Left ventricle myocardium inferior (tissue), 1 donor: Measurements from ENCODE around the gene TTC12. TPM values are rescaled to one million over a fixed set of nuclear protein-coding genes. Genes with fewer than 3 reads are reported as not detected.

Experiments
- DNase-seq: peaks from one replicate; pipeline ENCODE4 v3.0.0-alpha.2; 2020
- H3K27ac ChIP-seq: fragments of 200-600 bp; replicated peaks from 2 replicates; pipeline ENCODE4 v1.8.0; 2021
- H3K27me3 ChIP-seq: fragments of 200-600 bp; 2 replicates; pipeline ENCODE4 v1.8.0; 2021; ENCODE audit warnings: low read depth
- H3K36me3 ChIP-seq: fragments of 200-600 bp; 2 replicates; pipeline ENCODE4 v1.8.0; 2021
- H3K4me1 ChIP-seq: fragments of 200-600 bp; 2 replicates; pipeline ENCODE4 v1.8.0; 2021
- H3K4me3 ChIP-seq: fragments of 200-600 bp; 2 replicates; pipeline ENCODE4 v1.8.0; 2021; ENCODE audit warnings: mild to moderate bottlenecking, moderate library complexity
- H3K9me3 ChIP-seq: fragments of 200-600 bp; replicated peaks from 2 replicates; pipeline ENCODE4 v1.8.0; 2021
- CTCF ChIP-seq: fragments of 200-600 bp; IDR thresholded peaks from 2 replicates; pipeline ENCODE4 v1.8.0; 2021; ENCODE audit warnings: antibody characterized with exemption, mild to moderate bottlenecking, borderline replicate concordance
- intact Hi-C: fragments of 100-400 bp; cut with micrococcal nuclease; formaldehyde crosslinking; loops from one replicate; pipeline ENCODE4 v1.11.0; 2022
- total RNA-seq: library from RNA; stranded (reverse); fragmentation: NEBNext Ultra II Directional; extraction: Animal tissue kit (Norgen Biotek cat#: 25700); gene quantifications from one replicate; pipeline ENCODE4 v1.2.1, GENCODE V29; 2021
- donor health status: DM: no; HTN: yes; CAD: no; lungs with severe emphysema.

TTC12 gene
- total RNA-seq, 1 donor from 2014 or later: 5.5 TPM

- intact Hi-C loops: no loop called here
- TF ChIP-seq CTCF: no peak
- DNase-seq: no peak
- H3K4me3 ChIP-seq: no peak overlapping the region
- no peaks in the 10 kb centered on the region for H3K4me1 ChIP-seq
- H3K27ac ChIP-seq: no peak overlapping the region
- H3K36me3 ChIP-seq: no peaks in the 10 kb centered on the region
- H3K27me3 ChIP-seq: peaks cover 15% of the 10 kb centered on the region
- no peaks in the 10 kb centered on the region for H3K9me3 ChIP-seq
These were observed 93.8 kb downstream of the TTC12 start for GRCh38 chr11:113408206-113408605.

- Histone ChIP-seq H3K36me3 (no peaks in the 10 kb centered on the region), H3K27me3 (peaks cover 15% of the 10 kb centered on the region), H3K27ac (no peak overlapping the region), H3K4me1 (no peaks in the 10 kb centered on the region), H3K9me3 (no peaks in the 10 kb centered on the region), H3K4me3 (no peak overlapping the region)
- TF ChIP-seq CTCF: no peak
- DNase-seq: no peak
- intact Hi-C loops: no loop called here
These were observed 94.5 kb downstream of the TTC12 start for GRCh38 chr11:113408887-113409286.

DNA sequence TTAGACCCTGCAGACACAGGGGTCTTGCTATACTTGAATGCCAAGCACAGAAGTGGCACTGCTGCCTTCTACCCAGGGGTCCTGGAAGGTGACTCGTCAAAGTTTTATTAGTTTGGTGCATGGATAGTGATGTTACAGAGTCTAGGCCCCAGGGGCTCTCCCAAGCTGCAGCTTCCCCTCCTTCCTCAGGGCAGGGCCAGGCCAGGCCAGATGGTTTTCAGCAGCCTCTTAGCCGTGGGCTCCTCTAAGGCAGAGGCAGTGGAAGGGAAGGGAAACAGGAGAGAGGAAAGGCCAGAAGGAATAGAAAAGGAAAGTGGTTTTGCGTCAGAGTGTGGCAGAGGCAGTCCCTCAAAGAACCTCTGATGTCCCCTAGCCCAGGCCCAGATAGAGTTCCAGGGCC lies 95.1 kb downstream of the TTC12 start:
- no peak for TF ChIP-seq CTCF
- intact Hi-C loops: no loop called here
- DNase-seq: no peak
- Histone ChIP-seq H3K36me3 (no peaks in the 10 kb centered on the region), H3K27ac (no peak overlapping the region), H3K4me3 (no peak overlapping the region), H3K9me3 (no peaks in the 10 kb centered on the region), H3K27me3 (peaks cover 20% of the 10 kb centered on the region), H3K4me1 (no peaks in the 10 kb centered on the region)

- Histone ChIP-seq H3K27ac (no peak overlapping the region), H3K27me3 (peaks cover 20% of the 10 kb centered on the region), H3K36me3 (no peaks in the 10 kb centered on the region), H3K4me1 (no peaks in the 10 kb centered on the region), H3K4me3 (no peak overlapping the region), H3K9me3 (no peaks in the 10 kb centered on the region)
- no peak for DNase-seq
- intact Hi-C loops: no loop called here
- TF ChIP-seq CTCF: no peak
These were observed 96.2 kb downstream of the TTC12 start for GRCh38 chr11:113410414-113411135.

GRCh38 chr11:113411536-113411935 lies 97.2 kb downstream of the TTC12 start:
- Histone ChIP-seq H3K27me3 (peaks cover 20% of the 10 kb centered on the region), H3K27ac (no peak overlapping the region), H3K4me1 (no peaks in the 10 kb centered on the region), H3K4me3 (no peak overlapping the region), H3K9me3 (no peaks in the 10 kb centered on the region), H3K36me3 (no peaks in the 10 kb centered on the region)
- intact Hi-C loops: no loop called here
- TF ChIP-seq CTCF: no peak
- DNase-seq: no peak
